GM21381 (cell line): Measurements from ENCODE around the gene DCUN1D3.

Experiments used
- ATAC-seq: cut with Tn5 transposase; IDR thresholded peaks from one replicate; pipeline ENCODE4 v1.9.1; 2021; ENCODE audit warnings: mild to moderate bottlenecking, moderate library complexity; ENCODE audit not compliant: unreplicated experiment

DCUN1D3 gene

GRCh38 chr16:20920091-20920490 is 19.9 kb upstream of the DCUN1D3 start:
- no peak for ATAC-seq

- no peak for ATAC-seq
Observed at GRCh38 chr16:20918486-20919239, 18.5 kb upstream of the DCUN1D3 start.

- no peak for ATAC-seq
Observed at GRCh38 chr16:20916942-20917341, 16.8 kb upstream of the DCUN1D3 start.

GRCh38 chr16:20916289-20916688 is 16.1 kb upstream of the DCUN1D3 start:
- no peak for ATAC-seq

GRCh38 chr16:20911361-20911760 is 11.2 kb upstream of the DCUN1D3 start:
- ATAC-seq, result no peak

GRCh38 chr16:20910781-20911321 is 10.7 kb upstream of the DCUN1D3 start:
- no peak for ATAC-seq

- no peak for ATAC-seq
Observed at GRCh38 chr16:20906341-20907255, 6.4 kb upstream of the DCUN1D3 start.

- no peak for ATAC-seq
Observed at GRCh38 chr16:20905576-20905975, 5.4 kb upstream of the DCUN1D3 start.

- ATAC-seq, result no peak
Observed at GRCh38 chr16:20904507-20905081, 4.4 kb upstream of the DCUN1D3 start.

GRCh38 chr16:20903899-20904506 is 3.8 kb upstream of the DCUN1D3 start:
- no peak for ATAC-seq

GRCh38 chr16:20903116-20903898 is 3.1 kb upstream of the DCUN1D3 start:
- ATAC-seq, result no peak

GRCh38 chr16:20902426-20902825 is 2.3 kb upstream of the DCUN1D3 start:
- no peak for ATAC-seq

- ATAC-seq, result no peak
Observed at GRCh38 chr16:20901436-20902112, 1.4 kb upstream of the DCUN1D3 start.

GRCh38 chr16:20901068-20901435 is 894 bp upstream of the DCUN1D3 start:
- ATAC-seq, result no peak

GRCh38 chr16:20899477-20900298 is 470 bp downstream of the DCUN1D3 start:
- ATAC-seq, result no peak

GRCh38 chr16:20899071-20899470 is 1.1 kb downstream of the DCUN1D3 start:
- no peak for ATAC-seq

- no peak for ATAC-seq
Observed at GRCh38 chr16:20897922-20898321, 2.2 kb downstream of the DCUN1D3 start.

GRCh38 chr16:20897253-20897897 is 2.8 kb downstream of the DCUN1D3 start:
- ATAC-seq, result no peak
